Activated CD4-positive, alpha-beta T cell treated with anti-CD3 and anti-CD28 coated beads, Interleukin-2, amount 50 U/mL, for 48 hours (primary cell): Measurements from ENCODE around the gene AP2A2.
A peak's percentile ranks its signal among the peaks of the same experiment; 100 is the strongest.
"Not testable (repeated sequence)": the region's sequence is repeated elsewhere in the genome, so short reads cannot be mapped to it uniquely, and the experiment has no call there.

Source experiments
- DNase-seq, 2 experiments: peaks; one replicate each; pipeline ENCODE4 v3.0.0-alpha.2; 2020

AP2A2 gene

GRCh38 chr11:955154-956063 lies 29.7 kb downstream of the AP2A2 start:
- DNase-seq: no peak

- DNase-seq: no peak
Measured at GRCh38 chr11:957212-957920, 31.7 kb downstream of the AP2A2 start.

- DNase-seq: no peak
Measured at GRCh38 chr11:958101-958500, 32.4 kb downstream of the AP2A2 start.

DNA sequence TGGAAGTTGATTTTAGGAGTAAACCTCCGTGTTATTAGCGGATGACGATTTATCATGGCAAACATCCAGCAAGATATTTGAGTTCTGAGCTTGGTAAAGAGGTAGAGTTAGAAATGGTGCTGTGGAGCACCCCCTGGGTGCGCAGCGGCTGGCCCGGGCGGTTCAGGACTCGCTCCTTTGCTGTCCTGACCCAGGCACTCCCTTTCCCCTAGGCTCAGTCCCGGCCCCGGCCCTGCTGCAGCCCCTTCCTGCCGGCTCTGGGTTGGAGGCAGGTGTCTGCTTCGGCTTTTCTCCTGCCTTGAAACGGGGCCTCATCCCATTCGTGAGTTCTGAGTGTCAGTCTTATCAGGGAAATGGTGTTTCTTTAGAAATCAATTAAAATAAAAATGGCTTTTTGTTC lies 33.4 kb downstream of the AP2A2 start:
- DNase-seq: no peak

DNA sequence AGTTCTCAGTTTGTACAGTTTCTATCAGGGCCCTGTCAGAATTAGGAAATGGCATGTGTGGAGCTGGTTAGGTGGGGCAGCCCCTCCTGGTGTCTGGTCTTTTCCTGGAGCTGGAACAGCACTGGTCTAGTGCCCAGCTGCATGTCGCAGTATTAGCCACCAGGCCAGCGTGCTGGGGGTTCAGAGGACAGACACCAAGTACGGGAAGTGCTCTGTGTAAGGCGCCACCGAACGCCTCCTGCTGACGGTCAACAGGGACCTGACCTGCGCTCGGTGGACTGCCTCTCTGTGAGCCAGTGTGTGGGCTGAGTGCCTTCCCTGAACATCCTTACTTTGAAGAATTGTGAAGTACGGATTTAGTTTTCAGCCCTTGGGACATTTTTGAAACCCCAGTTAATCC lies 33.9 kb downstream of the AP2A2 start:
- DNase-seq: no peak

DNA sequence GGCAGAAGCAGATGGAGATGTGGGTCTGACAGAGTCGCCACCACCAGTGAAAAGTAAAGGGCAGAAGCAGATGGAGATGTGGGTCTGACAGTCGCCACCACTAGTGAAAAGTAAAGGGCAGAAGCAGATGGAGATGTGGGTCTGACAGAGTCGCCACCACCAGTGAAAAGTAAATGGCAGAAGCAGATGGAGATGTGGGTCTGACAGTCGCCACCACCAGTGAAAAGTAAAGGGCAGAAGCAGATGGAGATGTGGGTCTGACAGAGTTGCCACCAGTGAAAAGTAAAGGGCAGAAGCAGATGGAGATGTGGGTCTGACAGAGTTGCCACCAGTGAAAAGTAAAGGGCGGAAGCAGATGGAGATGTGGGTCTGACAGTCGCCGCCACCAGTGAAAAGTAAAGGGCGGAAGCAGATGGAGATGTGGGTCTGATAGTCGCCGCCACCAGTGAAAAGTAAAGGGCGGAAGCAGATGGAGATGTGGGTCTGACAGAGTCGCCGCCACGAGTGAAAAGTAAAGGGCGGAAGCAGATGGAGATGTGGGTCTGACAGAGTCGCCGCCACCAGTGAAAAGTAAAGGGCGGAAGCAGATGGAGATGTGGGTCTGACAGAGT lies 35.7 kb downstream of the AP2A2 start:
- not testable (repeated sequence) for DNase-seq

GRCh38 chr11:961921-962320 lies 36.3 kb downstream of the AP2A2 start:
- no peak for DNase-seq

GRCh38 chr11:962688-963087 lies 37.0 kb downstream of the AP2A2 start:
- DNase-seq: no peak

GRCh38 chr11:963852-964251 lies 38.2 kb downstream of the AP2A2 start:
- DNase-seq: no peak

DNA sequence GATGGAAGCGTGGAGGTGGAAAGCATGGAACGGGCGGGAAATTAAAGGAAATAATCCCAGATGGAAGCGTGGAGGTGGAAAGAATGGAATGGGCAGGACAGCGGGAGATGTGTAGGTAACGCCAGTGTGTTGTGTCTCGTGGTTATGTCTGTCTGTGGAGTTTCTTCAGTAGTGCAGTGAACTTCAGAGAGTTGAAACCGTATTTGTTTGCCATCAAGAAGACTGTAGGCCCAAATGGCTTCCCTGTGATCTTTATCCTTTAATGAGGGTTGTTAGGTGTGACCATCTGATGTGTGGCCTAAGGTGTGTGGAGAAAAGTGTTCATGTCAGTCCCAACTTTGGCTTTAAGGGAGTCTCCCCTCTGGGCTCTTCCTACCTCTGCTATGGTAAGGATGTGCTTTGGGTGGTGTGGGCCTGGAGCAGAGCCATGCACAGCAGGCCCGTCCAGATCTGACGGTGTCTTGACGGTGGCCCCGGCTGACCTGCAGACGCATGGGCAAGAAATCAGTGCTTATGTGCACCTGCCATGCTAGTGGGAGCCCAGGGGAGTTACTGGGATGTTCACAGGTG lies 39.6 kb downstream of the AP2A2 start:
- DNase-seq: no peak

GRCh38 chr11:967995-968751 lies 42.5 kb downstream of the AP2A2 start:
- no peak for DNase-seq

DNA sequence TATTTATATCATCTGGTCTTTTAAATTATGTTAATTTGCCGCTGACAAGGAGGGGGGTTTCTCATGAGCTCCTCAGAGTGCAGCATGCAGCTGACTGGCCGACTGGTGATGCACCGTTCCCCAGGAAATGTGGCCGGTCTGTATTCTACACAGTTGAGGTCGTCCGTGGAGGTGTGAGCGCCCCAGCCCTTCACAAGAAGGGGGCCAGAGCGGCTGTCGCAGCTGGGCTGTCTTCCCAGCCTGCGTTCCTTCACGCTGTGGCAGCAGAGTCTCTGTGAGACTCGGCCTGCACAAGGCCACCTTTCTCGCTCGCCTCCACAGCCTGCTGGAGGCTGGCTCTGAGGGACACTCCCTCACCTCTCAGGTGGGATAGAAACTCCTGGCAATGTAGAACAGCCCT lies 43.2 kb downstream of the AP2A2 start:
- DNase-seq: no peak

DNA sequence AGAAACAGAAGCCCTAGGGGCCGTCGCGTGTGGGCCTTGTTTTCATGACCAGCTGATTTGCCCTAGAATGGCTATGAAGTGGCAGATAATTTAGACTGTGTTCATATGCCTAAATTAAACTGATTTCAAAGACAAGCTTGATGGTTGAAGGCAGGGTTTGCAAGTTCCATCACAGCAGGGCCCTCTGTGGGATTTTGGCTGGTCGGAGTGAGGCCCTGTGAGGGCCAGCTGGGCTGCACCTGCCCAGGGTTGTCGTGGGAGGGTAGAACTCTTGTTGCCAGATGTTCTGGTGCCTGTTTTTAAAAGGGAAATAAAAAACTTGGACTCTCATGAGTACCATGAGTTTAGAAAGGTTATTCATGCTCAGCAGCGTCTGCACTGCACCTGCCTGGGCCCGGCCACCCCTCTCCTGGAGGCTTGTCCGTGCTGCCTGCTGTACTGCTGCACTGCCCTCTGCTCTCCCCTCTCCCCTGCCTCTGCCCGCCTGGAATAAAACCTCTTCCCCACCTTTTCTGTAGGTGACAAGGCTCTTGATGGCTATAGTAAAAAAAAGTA lies 44.1 kb downstream of the AP2A2 start:
- no peak for DNase-seq

- peak; percentile 17 to 18 for DNase-seq
Measured at GRCh38 chr11:970319-970871, 44.7 kb downstream of the AP2A2 start.

DNA sequence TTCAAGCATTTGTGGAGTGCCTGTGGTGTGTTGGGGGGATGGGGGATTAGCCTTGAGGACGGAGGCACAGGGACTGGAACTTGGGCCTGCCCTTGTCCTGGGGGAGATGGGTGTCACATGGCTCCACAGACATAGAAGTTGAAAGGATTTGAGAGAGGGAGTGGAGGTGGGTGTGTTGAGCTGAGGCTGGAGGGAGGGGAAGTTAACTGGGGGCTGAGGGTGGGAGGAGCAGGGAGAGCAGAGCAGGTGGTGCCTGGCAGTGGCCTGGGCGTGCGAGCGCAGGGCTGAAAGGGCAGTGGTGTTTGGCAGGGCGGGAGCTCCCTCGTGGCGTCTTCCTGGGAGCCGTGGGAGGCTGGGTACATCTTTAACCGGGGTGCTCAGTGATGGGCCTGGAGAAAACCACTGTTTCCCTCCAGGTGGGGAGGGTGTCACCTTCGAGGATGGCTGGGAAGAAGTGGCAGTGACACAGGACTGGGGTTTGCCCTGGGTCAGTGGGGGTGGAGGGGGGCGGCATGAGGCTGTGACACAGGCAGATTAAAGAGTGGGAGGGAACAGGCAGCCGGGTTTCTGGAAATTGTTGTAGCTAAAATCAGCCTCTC lies 45.5 kb downstream of the AP2A2 start:
- no peak for DNase-seq

DNA sequence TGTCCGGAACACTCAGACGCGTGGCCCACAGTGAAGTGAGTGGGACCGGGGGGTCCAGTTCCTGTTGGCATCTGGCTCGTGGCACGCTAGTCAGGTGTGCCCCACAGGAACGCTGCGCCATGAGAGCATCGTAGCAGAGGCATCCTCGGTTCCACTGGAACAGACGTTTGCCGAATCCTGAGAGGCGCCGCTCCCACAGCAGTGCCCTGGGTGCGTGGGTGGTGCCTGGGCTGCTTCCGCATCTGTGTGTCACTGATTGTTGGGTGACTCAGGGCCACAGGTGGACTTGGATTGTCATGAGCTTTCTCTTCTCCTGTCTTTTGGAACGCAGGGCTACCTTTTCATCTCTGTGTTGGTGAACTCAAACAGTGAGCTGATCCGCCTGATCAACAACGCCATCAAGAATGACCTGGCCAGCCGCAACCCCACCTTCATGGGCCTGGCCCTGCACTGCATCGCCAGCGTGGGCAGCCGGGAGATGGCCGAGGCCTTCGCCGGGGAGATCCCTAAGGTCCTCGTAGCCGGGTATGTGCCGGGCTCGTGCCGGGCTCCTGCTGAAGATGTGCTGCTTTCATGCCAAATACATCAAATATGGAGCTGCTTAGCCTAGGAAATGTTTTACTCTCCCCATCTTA lies 46.2 kb downstream of the AP2A2 start:
- no peak for DNase-seq

DNA sequence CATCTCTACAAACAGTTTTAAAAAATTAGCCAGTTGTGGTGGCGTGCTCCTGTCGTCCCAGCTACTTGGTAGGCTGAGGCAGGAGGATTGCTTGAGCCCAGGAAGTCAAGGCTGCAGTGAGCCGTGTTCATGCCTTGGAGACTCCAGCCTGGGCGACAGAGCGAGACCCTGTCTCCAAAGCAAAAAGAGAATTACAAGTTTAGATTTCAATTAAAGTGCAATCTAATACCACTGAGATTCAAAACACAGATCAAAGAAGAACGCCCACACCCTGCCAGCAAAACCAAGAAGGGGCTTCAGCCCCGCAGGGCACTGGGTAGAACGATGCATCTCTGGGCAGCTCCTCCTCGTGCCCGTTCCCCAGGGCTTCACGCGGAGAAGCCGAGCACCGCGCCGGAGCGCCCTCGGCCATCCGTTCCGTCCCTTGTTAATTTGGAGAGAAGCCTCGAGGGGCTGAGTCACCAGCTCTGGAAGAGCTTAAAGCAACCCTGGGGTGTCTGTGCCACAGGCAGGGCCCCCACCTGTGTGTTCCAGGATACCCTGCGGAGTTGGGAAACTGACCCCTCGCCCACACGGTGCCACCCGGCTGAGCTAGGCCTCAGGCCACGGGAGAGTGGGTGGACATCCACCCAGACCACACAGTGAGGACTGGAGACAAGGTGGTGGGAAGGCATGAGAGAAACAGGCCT lies 47.0 kb downstream of the AP2A2 start:
- no peak for DNase-seq

DNA sequence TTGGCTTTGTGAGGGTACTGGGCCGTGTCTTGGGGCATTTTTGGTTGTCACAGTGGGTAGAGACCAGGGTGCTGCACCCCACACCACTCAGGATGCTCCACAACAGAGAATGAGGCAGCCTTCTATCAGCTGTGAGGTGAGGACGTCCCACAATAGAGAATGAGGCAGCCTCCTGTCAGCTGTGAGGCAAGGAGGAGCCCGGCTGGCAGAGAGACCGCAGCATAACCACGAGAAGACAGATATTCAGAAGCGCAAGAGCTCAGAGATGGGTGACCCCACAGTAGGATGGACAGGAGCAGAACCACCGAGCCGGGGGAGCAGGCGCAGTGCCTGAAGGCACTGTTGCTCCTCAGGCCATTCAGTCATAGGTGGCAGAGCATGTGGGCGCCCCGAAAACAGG lies 47.6 kb downstream of the AP2A2 start:
- DNase-seq: no peak

- DNase-seq: not testable (repeated sequence)
Measured at GRCh38 chr11:975376-975775, 49.7 kb downstream of the AP2A2 start.

DNA sequence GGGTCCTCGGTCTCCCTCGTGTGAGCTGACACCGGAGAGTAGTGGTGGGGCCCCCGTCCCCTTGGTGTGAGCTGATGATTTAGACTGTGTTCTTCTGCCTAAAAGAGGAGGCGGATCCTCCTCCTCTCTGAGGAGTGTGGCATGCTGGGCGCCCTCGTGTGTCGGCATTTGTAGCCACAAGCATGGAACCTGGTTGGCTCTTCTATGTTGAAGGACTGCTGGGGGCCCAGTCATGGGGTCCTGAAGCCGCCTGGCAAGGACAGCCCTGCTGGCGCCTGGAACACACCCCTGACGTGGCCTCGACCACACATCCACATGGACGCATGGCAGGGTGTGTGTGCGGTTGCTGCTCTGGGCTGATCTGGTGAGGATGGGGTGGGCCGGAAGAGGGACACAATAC lies 50.2 kb downstream of the AP2A2 start:
- no peak for DNase-seq
